WTC11 (cell line): ENCODE data around the gene GALNT2.

Experiments
- FOXK1 ChIP-seq: sonication (generic); formaldehyde crosslinking; IDR thresholded peaks from 2 replicates; pipeline ENCODE4 v1.8.0; 2022; ENCODE audit warnings: mild to moderate bottlenecking, moderate library complexity, missing genetic modification reagents
- FOXP1 ChIP-seq: sonication (generic); formaldehyde crosslinking; IDR thresholded peaks from 2 replicates; pipeline ENCODE4 v1.8.0; 2022; ENCODE audit warnings: missing genetic modification reagents, mild to moderate bottlenecking, moderate library complexity, borderline replicate concordance
- NFE2L1 ChIP-seq: sonication (generic); formaldehyde crosslinking; IDR thresholded peaks from 2 replicates; pipeline ENCODE4 v1.8.1; 2023; ENCODE audit warnings: missing genetic modification reagents
- TF ChIP-seq, protein P1 (sequence below): sonication (generic); formaldehyde crosslinking; IDR thresholded peaks from 2 replicates; pipeline ENCODE4 v1.8.1; 2023; ENCODE audit warnings: mild to moderate bottlenecking, missing genetic modification reagents, moderate library complexity

DNA sequence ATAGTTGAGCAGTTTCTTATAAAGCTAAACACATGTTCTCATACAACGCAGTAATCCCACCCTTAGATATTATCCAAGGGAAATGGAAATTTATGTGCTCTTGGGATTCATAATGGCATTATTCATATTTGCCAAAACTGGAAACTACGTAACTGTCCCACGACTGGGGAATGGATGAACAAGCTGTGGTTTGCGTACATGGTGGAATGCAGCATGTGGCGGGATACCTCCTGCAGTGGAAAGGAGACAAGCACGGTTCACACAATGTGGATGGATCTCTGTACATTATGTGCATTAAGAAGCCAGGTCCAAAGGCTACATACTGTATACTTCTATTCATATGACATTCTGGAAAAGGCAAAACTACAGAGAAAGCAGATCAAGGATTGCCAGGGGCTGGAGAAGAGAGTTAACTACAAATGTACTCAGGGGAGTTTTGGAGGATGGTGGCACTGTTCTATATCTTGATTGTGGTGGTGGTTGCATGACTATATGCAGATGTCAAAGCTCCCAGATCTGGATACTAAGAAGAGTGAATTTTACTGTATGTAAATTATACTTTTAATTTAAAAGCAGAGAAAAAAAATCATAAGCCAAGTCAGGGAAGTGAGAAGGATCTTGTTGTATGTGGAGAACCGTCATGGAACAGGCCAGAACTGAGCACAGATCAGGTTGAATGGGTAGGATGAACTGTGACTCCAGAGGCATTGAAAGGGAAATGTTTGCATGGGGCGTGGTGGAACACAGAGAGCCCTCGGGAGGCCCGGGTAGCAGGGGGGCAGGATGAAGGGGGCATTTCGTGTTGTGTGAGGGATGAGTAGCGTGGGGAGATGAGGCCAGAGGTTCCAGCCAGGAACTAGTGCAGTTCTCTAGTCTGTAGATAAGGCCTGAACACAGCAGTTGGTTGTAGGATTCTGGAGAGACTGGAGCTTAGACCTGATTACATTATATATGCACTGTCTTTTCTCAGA, 90.7 kb downstream of the GALNT2 start:
- TF ChIP-seq FOXK1 (CRISPR knock-in tag): no peak
- no peak for TF ChIP-seq NFE2L1 (CRISPR knock-in tag)
- TF ChIP-seq FOXP1 (CRISPR knock-in tag): no peak
- TF ChIP-seq, protein P1, sequence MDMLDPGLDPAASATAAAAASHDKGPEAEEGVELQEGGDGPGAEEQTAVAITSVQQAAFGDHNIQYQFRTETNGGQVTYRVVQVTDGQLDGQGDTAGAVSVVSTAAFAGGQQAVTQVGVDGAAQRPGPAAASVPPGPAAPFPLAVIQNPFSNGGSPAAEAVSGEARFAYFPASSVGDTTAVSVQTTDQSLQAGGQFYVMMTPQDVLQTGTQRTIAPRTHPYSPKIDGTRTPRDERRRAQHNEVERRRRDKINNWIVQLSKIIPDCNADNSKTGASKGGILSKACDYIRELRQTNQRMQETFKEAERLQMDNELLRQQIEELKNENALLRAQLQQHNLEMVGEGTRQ: no peak
